CD4-positive, CD25-positive, alpha-beta regulatory T cell (primary cell): Measurements from ENCODE around the gene CR2. TPM values are rescaled to one million over a fixed set of nuclear protein-coding genes. Genes with fewer than 3 reads are reported as not detected.
"Not testable (repeated sequence)": the region's sequence is repeated elsewhere in the genome, so short reads cannot be mapped to it uniquely, and the experiment has no call there.

Experiments
- ATAC-seq, 2 donors: fragments of 150-1000 bp; cut with Tn5 transposase; one replicate each; pipeline ENCODE4 v1.10.0; 2021; ENCODE audit warnings: low read depth in 2 of 2, moderate number of reproducible peaks in 2 of 2, moderate library complexity in 1 of 2
- DNase-seq, 3 donors: peaks; one replicate each; pipeline versions ENCODE4 v3.0.0 to v3.0.0-alpha.2; 2012 to 2022; ENCODE audit warnings: mixed read lengths in 1 of 3
- H3K27ac ChIP-seq: one replicate; pipeline ENCODE4 v1.7.0; 2013; ENCODE audit warnings: mild to moderate bottlenecking, low read length; ENCODE audit not compliant: insufficient read depth, poor library complexity, severe bottlenecking
- H3K27me3 ChIP-seq: one replicate; pipeline ENCODE4 v1.7.0; 2013; ENCODE audit warnings: low read length; ENCODE audit not compliant: control insufficient read depth, insufficient read depth
- H3K36me3 ChIP-seq: one replicate; pipeline ENCODE4 v1.7.0; 2013; ENCODE audit warnings: mild to moderate bottlenecking, low read length, moderate library complexity; ENCODE audit not compliant: control insufficient read depth, insufficient read depth
- H3K4me1 ChIP-seq: 2 replicates; pipeline ENCODE4 v1.7.0; 2013; ENCODE audit warnings: mild to moderate bottlenecking, low read length; ENCODE audit not compliant: insufficient read depth, control insufficient read depth, poor library complexity, severe bottlenecking
- H3K4me3 ChIP-seq: one replicate; pipeline ENCODE4 v1.7.0; 2013; ENCODE audit warnings: low read depth, mild to moderate bottlenecking, low read length, moderate library complexity
- H3K9me3 ChIP-seq, 2 experiments: 1 replicate in 1 of 2; 2 replicates in 1 of 2; pipeline ENCODE4 v1.7.0; 2013; ENCODE audit warnings: low read length in 2 of 2, mild to moderate bottlenecking in 1 of 2, moderate library complexity in 1 of 2; ENCODE audit not compliant: control insufficient read depth in 2 of 2
- H3K27ac Mint-ChIP-seq, 3 donors: one replicate each; pipeline ENCODE4 v1.8.0; 2020 to 2022; ENCODE audit warnings: mild to moderate bottlenecking in 3 of 3, mixed read lengths in 3 of 3, moderate library complexity in 2 of 3
- H3K27me3 Mint-ChIP-seq: one replicate; pipeline ENCODE4 v1.8.0; 2022; ENCODE audit warnings: mild to moderate bottlenecking, mixed read lengths
- H3K36me3 Mint-ChIP-seq: one replicate; pipeline ENCODE4 v1.8.0; 2020; ENCODE audit warnings: mixed read lengths
- H3K4me1 Mint-ChIP-seq, 4 donors: one replicate each; pipeline ENCODE4 v1.8.0; 2020 to 2022; ENCODE audit warnings: mixed read lengths in 4 of 4, mild to moderate bottlenecking in 1 of 4
- H3K4me3 Mint-ChIP-seq, 4 donors: one replicate each; pipeline ENCODE4 v1.8.0; 2020 to 2022; ENCODE audit warnings: mild to moderate bottlenecking in 4 of 4, mixed read lengths in 4 of 4, moderate library complexity in 3 of 4
- H3K9me3 Mint-ChIP-seq, 7 donors: one replicate each; pipeline ENCODE4 v1.8.0; 2020 to 2022; ENCODE audit warnings: mixed read lengths in 7 of 7, mild to moderate bottlenecking in 3 of 7, moderate library complexity in 2 of 7
- polyA plus RNA-seq, 4 donors: library from polyadenylated mRNA; unstranded; fragments of 300-500 nt; fragmentation: Illumina TruSeq; gene quantifications; one replicate each; pipeline ENCODE4 v1.2.3, GENCODE V29; 2021
- total RNA-seq: library from RNA; stranded (reverse); gene quantifications from one replicate; pipeline ENCODE4 v1.2.3, GENCODE V29; 2022

Gene CR2
- total and polyA plus RNA-seq, 5 donors from 2014 or later = 0.22 to 0.69 (median 0.29) TPM; not detected in 1

GRCh38 chr1:207429963-207430362, 24.2 kb upstream of the CR2 start:
- Histone ChIP-seq H3K4me3 (no peak overlapping the region), H3K4me1 (no peaks in the 10 kb centered on the region), H3K9me3 (no peaks in the 10 kb centered on the region), H3K27me3 (peaks cover 6% of the 10 kb centered on the region), H3K36me3 (no peaks in the 10 kb centered on the region), H3K27ac (no peak overlapping the region)
- no peak overlapping the region for H3K4me3 Mint-ChIP-seq
- DNase-seq (no peak), ATAC-seq (no peak)
- no peaks in the 10 kb centered on the region for H3K36me3 Mint-ChIP-seq
- peaks cover 0 to 1% (median 0%) of the 10 kb centered on the region in 7 donors for H3K9me3 Mint-ChIP-seq
- H3K27ac Mint-ChIP-seq = no peak overlapping the region
- peaks cover 17% of the 10 kb centered on the region for H3K27me3 Mint-ChIP-seq
- H3K4me1 Mint-ChIP-seq = no peaks in the 10 kb centered on the region

DNA sequence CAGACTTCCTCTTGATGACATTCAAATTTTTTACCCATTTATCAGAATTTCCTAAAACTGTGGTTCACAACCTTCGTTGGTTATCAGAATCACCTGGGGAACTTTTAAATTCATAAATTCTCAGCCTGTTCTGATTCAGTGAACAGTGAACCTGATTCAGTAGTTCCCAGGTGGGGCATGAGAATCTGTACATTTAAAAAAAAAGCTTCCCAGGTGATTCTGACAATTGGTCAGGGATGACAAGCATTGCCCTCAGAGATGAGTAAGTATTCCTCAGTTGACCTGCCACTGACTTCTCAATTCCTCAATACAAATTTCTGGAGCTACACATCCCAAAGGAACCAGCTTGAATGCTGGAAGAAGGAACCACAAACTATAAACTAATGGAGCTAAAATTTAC, 23.5 kb upstream of the CR2 start:
- Mint-ChIP-seq H3K27me3 (peaks cover 17% of the 10 kb centered on the region), H3K27ac (no peak overlapping the region), H3K36me3 (no peaks in the 10 kb centered on the region), H3K4me1 (no peaks in the 10 kb centered on the region), H3K9me3 (peaks cover 0 to 1% (median 0%) of the 10 kb centered on the region in 7 donors), H3K4me3 (no peak overlapping the region)
- Histone ChIP-seq H3K4me3 (no peak overlapping the region), H3K9me3 (no peaks in the 10 kb centered on the region), H3K27me3 (peaks cover 6% of the 10 kb centered on the region), H3K27ac (no peak overlapping the region), H3K36me3 (no peaks in the 10 kb centered on the region), H3K4me1 (no peaks in the 10 kb centered on the region)
- DNase-seq = no peak
- ATAC-seq = no peak

GRCh38 chr1:207431508-207431907, 22.6 kb upstream of the CR2 start:
- H3K4me1 ChIP-seq = no peaks in the 10 kb centered on the region
- Mint-ChIP-seq H3K9me3 (peaks cover 0 to 3% (median 0%) of the 10 kb centered on the region in 7 donors), H3K27ac (no peak overlapping the region), H3K4me1 (no peaks in the 10 kb centered on the region), H3K27me3 (peaks cover 17% of the 10 kb centered on the region), H3K4me3 (no peak overlapping the region), H3K36me3 (no peaks in the 10 kb centered on the region)
- no peak overlapping the region for H3K4me3 ChIP-seq
- H3K36me3 ChIP-seq = no peaks in the 10 kb centered on the region
- peaks cover 6% of the 10 kb centered on the region for H3K27me3 ChIP-seq
- DNase-seq (no peak), ATAC-seq (no peak)
- H3K9me3 ChIP-seq = no peaks in the 10 kb centered on the region
- no peak overlapping the region for H3K27ac ChIP-seq

DNA sequence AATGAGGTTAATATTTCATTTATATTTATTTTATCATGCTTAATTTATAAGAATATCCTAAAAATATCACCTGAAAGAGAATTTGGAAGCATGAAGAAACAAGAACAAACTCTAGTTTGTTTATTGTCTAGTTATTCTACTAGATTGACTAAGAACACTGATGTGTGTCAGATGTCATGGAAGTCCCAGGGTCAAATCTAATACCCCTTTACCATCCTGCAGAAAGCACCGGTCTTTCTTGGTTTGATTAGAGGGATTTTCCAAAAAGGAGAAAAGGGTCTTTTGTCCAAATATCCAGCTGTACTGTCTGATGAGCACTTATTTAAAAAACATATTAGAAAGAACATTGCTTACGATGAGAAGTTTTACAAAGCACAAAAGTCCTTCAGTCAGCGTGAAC, 20.7 kb upstream of the CR2 start:
- ATAC-seq (no peak), DNase-seq (no peak)
- no peaks in the 10 kb centered on the region for H3K4me1 Mint-ChIP-seq
- Histone ChIP-seq H3K9me3 (no peaks in the 10 kb centered on the region), H3K27ac (no peak overlapping the region), H3K27me3 (peaks cover 6% of the 10 kb centered on the region), H3K36me3 (no peaks in the 10 kb centered on the region), H3K4me1 (no peaks in the 10 kb centered on the region), H3K4me3 (no peak overlapping the region)
- no peaks in the 10 kb centered on the region for H3K36me3 Mint-ChIP-seq
- H3K27me3 Mint-ChIP-seq = peaks cover 7% of the 10 kb centered on the region
- no peak overlapping the region for H3K4me3 Mint-ChIP-seq
- peaks cover 0 to 3% (median 0%) of the 10 kb centered on the region in 7 donors for H3K9me3 Mint-ChIP-seq
- no peak overlapping the region for H3K27ac Mint-ChIP-seq

GRCh38 chr1:207436746-207437145, 17.4 kb upstream of the CR2 start:
- not testable (repeated sequence) for ATAC-seq, H3K27ac ChIP-seq, H3K27ac Mint-ChIP-seq, H3K4me3 ChIP-seq, H3K4me1 ChIP-seq, H3K9me3 Mint-ChIP-seq, H3K4me3 Mint-ChIP-seq, H3K9me3 ChIP-seq, H3K36me3 Mint-ChIP-seq, DNase-seq, H3K36me3 ChIP-seq, H3K27me3 ChIP-seq, H3K4me1 Mint-ChIP-seq, H3K27me3 Mint-ChIP-seq

- H3K36me3 Mint-ChIP-seq = no peaks in the 10 kb centered on the region
- H3K27me3 Mint-ChIP-seq = peaks cover 5% of the 10 kb centered on the region
- peaks cover 3% of the 10 kb centered on the region for H3K27me3 ChIP-seq
- no peaks in the 10 kb centered on the region for H3K4me1 ChIP-seq
- H3K9me3 Mint-ChIP-seq = peaks cover 0 to 3% (median 0%) of the 10 kb centered on the region in 7 donors
- H3K4me3 Mint-ChIP-seq = no peak overlapping the region
- DNase-seq (no peak), ATAC-seq (no peak)
- no peaks in the 10 kb centered on the region for H3K4me1 Mint-ChIP-seq
- H3K4me3 ChIP-seq = no peak overlapping the region
- no peaks in the 10 kb centered on the region for H3K36me3 ChIP-seq
- no peak overlapping the region for H3K27ac ChIP-seq
- H3K9me3 ChIP-seq = no peaks in the 10 kb centered on the region
- H3K27ac Mint-ChIP-seq = no peak overlapping the region
Measured at GRCh38 chr1:207440626-207441025, 13.5 kb upstream of the CR2 start.

GRCh38 chr1:207444514-207445217, 9.5 kb upstream of the CR2 start:
- ATAC-seq = no peak

DNA sequence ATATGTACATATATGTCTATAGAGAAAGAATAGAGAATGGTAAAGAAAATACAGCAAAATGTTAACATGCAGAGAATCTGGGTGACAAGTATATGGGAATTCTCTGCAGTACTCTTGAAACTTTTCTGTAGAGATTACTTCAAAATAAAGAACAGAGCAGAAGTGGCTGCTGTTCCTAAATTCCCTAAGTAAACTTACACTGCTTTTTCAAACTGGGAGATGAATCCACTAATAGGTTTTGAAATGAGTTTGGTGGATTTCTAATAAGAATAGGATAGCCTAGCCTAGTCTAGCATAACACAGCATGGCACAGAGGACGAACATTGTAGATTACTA, 450 bp upstream of the CR2 start:
- Mint-ChIP-seq H3K4me3 (peak overlapping the region in 3 of 4 donors; percentile 15 to 59 (median 51)), H3K36me3 (no peaks in the 10 kb centered on the region), H3K4me1 (peaks cover 0 to 12% (median 10%) of the 10 kb centered on the region in 4 donors), H3K9me3 (peaks cover 0 to 4% (median 0%) of the 10 kb centered on the region in 7 donors), H3K27me3 (peaks cover 37% of the 10 kb centered on the region), H3K27ac (no peak overlapping the region)
- Histone ChIP-seq H3K4me1 (peaks cover 12% of the 10 kb centered on the region), H3K36me3 (no peaks in the 10 kb centered on the region), H3K27ac (no peak overlapping the region), H3K9me3 (no peaks in the 10 kb centered on the region), H3K27me3 (peaks cover 55% of the 10 kb centered on the region), H3K4me3 (no peak overlapping the region)
- no peak for ATAC-seq
- no peak for DNase-seq

More at GRCh38 chr1:207444514-207445217, 9.5 kb upstream of the CR2 start:
- H3K36me3 ChIP-seq = no peaks in the 10 kb centered on the region
- H3K4me3 ChIP-seq = no peak overlapping the region
- H3K27me3 ChIP-seq = peaks cover 9% of the 10 kb centered on the region
- DNase-seq = no peak
- Mint-ChIP-seq H3K36me3 (no peaks in the 10 kb centered on the region), H3K4me1 (no peaks in the 10 kb centered on the region), H3K27me3 (peaks cover 16% of the 10 kb centered on the region), H3K27ac (no peak overlapping the region), H3K4me3 (no peak overlapping the region), H3K9me3 (no peaks in the 10 kb centered on the region)
- no peak overlapping the region for H3K27ac ChIP-seq
- no peaks in the 10 kb centered on the region for H3K4me1 ChIP-seq
- H3K9me3 ChIP-seq = no peaks in the 10 kb centered on the region
